CD4-positive, alpha-beta T cell treated with Interleukin-21 for 1 hour (primary cell): ENCODE measurements around the gene PNPLA2.
A peak's percentile ranks its signal among the peaks of the same experiment; 100 is the strongest.

Source experiments
- DNase-seq: peaks from one replicate; pipeline ENCODE4 v3.0.0-alpha.2; 2020

The PNPLA2 gene

DNA sequence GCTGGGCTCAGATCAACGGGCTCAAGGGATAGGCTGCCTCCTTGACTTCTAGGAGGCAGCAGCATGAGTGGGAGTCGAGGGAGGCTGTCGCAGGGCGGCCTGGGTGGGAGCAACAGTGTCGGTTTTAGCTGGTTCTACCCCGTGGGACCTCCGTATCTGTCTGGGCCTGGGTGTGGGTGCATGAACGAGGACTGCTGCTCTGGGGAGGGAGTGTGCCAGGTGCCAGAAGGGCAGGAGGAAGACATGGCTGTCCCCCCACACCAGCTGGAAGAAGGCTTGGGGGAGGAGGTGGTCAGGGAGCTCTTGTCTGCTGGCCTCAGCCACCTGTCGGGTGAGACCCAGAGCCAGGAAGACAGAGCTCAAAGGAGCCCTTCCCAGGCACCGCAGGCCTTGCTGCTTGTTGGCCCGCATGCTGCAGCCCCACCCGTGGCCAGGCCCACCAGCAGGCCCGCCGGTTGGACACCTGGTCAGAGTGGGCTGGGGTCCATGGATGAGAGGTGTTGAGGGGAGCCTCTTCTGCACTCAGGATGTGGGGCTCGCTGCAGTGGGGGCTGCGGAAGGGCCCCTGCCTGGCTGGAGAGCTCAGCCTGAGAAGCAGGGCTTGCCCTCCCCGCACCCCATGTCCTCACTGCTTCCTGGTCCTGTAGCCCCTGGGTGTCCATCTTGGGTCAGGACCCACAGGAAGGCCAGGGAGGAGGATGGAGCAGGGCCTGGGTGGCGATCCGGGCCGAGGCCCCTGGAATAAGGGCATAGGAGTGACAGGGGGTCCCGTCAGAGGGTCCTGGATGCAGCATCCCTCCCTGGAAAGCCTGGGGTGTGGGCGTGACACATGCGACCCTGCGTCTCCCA lies 32.3 kb upstream of the PNPLA2 start:
- no peak for DNase-seq

DNA sequence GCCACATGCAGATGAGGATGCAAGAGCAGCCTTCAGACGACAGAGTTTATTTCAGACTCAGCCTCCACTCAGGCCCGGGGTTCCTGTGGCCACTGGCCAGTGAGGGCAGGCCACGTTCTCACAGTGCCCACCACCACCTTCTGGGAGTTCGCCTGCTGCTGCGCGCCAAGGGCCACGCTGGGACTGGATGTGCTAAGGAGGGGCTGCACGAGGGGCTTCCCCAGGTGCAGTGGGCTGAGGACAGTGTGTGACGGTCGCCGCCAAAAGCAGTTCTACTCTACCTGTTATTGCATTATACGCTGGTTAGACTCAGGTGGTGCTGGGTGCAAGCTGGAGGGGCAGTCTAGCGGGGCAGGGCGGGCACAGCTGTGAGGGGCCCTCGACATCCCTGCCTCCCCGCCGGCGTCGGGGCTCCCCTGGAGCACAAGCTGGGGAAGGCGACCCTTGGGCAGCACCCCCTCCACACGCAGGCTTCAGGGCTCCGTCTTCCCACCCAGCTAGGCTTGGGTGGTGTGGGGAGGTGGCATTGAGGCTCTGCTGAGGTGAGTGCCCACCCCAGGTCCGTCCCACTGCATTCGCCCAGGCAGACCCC lies 31.5 kb upstream of the PNPLA2 start:
- no peak for DNase-seq

DNA sequence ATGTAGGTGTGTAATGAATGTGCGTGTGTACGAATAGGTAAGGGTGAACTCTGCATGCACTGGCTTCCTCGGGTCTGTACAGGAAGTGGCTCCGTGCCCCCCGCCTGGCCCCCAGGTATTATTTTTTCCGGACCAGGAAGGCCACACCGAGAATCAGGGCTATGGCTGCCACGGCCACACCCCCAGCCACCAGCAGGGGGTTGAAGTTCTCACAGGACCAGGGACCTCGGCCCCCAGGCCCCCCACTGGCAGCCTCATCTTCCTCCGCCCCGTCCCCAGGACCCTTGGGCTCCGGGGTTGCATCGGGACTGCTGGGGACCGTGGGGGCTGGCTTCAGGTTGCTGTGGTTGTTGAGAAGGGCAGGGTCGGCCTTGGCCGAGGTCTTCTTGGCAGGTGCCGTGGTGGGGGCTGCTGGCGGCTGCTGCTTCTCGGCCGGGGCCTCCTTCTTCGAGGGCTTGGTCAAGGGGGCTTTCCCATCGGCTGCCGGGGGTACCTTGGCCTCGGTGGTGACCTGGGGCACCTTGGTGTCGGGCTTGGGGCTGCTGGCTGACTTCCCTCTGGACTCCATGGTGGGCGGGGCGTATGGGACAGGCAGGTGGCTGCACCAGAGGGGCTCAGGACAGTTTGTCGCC lies 30.6 kb upstream of the PNPLA2 start:
- no peak for DNase-seq

DNA sequence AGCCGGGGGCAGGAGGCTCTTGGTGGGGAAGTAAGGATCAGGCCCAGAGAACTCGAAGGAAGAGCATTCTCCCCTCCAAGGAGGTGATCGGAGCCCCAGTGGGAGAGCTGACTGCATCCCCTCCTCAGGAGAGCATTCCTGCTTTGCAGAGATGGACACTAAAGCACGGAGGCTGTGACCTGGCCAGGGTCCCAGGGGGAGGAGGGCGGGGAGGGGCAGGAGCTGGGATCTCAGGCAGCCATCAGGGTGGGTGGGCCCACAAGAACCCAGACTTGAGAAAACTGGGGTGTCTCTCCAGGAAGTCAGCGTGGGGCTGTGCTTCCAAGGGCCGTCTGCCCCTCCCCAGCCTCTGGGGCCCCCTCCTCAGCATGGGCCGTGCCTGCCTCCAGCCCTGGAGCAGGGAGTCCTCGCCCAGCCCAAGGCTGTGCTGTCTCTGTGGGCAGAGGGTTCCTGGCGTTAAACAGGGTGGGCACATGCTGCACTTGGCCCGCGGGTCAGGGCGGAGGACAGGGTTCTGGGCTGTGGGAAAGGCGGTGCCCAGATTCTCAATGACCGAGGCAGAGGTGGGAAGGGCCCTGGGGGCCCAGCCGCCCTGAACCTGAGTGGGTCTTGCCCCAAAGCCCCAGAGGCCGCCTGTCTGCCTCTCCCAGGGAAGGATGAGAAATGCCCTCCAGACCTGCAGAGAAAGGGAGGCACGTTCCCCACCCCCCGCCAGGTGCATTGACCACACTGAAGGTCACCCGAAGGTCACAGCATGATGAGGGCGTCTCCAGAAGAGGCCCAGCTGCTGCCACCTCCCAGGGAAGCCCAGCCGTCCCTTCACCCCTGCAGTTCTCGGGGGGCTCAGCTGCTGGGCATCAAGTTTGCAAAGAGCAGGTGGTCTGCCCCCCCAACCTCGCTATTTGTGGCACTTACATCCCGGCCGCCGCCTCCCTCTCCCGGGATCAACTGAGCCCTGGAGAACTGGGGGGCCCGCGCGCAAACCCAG lies 29.5 kb upstream of the PNPLA2 start:
- no peak for DNase-seq

DNA sequence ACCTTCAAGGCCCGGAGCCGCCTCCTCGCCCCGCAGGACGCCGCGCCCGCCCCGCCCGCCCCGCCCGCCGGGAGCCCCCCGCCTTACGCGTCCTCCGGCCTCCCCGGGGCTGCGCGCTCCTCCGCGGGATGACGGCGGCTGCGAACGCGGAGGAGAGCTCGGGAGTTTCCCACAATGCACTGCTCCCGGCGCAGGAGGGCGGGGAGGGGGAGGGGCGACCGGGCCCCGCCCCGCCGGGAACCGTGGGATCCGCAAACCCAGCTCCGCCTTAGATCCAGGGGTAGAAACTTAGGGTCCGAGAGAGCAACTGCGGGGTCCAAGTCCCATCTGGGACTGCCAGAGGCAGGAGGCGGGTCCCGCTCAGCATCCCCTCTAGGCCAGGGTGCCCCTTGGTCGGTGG lies 28.8 kb upstream of the PNPLA2 start, which contains the start of gene CEND1:
Gene CEND1, minus strand, starts transcription at position 148 of the 400 bp plus-strand sequence. CDS start 1,514 bp downstream, outside the sequence.
- DNase-seq, result peak; percentile 50

DNA sequence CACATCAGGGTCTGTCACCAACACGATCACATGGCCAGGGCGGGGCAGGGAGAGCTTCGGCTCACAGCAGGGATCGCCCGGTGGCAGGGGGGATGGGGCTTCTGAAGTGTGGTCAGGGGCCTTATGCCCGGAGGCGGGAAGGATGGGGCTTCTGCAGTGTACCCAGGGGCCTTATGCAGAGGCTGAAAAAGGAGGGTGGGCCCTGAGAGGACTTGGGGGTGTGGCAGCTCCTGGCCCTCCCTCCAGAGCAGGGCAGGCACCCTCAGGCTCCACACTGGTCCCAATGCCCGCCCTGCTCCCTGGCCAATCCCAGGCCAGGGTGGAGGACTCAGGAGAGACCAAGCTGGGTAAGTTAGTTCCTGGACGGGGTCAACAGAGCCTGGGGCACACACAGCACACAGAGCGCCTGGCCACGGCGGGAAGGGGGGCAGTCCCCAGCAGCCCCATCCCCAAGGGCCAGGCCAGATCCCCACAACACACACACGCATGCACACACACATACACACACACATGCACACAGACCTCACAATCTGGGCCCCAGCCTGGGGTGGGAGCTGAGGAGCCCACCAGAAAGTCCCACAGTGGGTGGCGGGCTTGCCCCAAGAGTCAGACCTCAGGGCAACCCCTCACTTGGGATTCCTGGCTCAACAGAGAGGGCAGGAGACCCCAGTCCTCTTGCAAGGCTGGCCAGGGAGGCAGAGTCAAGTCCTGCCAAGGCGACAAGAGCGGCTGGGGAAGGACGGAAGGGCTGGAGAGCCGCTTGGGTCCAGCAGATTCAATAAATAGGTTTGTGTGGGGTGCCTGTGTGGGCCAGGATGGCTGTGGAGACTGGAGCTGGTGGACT lies 27.8 kb upstream of the PNPLA2 start:
- no peak for DNase-seq

DNA sequence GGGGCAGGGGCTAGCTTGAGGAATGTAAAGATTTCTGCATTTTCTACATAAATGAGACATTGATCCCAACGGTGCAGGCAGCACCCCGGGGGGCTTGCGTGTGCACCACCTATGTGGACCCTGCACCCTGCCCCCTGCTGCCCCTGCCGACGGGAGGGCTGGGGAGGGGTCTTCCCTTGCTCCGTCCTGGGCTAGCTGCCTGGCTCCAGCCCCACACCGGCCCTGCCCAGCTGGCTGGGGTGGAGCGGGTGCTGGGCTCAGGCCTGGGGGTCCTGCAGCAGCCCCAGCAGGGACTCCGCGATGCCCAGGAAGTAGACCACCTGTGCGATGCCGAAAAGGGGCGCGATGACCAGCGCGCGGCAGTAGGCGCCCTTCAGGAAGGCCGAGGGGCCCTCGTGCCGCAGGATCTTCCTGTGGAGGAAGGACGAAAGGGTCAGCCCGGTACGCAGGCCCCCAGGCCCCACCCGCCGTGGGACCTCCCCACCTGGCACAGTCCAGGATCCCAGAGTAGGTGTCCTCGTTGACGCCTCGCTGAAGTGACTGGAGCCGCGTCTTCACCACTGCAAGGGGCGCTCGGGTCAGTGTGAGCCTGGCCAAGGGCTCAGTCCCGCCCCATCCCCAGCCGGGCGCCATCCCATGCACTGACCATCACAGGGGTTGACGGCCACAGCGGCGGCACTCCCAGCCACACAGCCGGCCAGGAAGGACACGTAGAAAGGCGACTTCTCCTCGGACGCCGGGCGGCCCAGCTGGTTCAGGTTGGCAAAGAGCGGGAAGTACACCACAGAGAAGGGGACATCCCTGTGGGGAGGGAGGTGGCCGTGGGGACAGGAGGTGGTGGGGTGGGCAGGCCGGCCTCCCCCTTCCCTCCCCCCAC lies 26.8 kb upstream of the PNPLA2 start:
- no peak for DNase-seq

DNA sequence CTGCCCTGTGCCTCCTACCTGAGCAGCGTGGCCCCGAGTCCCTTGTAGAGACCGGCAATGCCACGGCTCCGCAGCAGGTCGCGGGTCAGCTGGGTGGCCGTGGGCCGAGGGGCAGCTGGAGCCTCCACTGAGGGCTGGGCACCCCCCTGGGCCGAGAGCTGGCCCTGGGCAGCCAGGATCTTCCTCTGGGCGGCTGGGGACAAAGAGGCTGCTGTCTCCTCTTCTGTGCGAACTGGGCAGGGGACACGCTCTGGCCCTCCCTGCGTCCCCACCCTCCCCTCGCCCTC lies 26.2 kb upstream of the PNPLA2 start:
- no peak for DNase-seq

DNA sequence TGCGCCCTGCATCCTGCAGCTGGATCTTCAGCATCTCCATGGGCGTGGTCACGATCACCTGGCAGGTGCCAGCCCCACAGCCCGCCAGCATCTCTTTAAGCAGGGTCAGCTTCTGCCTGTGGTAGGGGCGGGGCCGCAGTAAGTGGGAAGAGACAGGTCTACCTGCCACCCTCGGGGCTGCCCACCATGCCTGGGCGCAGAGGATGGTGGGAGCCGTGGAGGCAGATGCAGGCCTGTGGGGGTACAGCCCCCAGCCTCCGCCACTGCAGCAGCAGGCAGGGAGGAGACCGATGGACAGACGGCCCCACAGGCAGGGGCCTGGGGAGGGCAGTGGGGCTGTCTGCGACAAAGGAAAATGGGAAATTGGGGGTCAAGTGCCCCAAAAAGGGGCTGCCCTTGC lies 25.8 kb upstream of the PNPLA2 start:
- DNase-seq, result no peak

DNA sequence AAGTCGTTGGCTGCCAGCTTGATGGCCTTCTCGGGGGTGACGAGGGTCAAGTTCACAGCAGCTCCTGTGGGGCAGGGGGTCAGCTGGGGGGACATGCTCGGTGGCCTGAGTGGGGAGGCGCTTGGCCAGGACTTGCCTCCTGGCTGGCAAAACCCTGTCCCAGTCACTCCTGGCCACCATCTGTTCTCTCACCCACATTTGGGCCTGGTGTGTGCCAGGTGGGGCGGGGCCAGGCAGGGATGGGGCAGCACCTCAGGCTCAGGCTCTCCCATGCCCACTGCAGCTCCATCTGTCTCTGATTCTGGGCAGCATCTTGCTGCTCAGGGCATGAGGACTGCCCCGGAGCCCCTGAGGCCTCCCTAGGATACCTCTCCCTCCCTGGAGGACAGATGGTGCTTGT lies 25.2 kb upstream of the PNPLA2 start:
- DNase-seq, result no peak

DNA sequence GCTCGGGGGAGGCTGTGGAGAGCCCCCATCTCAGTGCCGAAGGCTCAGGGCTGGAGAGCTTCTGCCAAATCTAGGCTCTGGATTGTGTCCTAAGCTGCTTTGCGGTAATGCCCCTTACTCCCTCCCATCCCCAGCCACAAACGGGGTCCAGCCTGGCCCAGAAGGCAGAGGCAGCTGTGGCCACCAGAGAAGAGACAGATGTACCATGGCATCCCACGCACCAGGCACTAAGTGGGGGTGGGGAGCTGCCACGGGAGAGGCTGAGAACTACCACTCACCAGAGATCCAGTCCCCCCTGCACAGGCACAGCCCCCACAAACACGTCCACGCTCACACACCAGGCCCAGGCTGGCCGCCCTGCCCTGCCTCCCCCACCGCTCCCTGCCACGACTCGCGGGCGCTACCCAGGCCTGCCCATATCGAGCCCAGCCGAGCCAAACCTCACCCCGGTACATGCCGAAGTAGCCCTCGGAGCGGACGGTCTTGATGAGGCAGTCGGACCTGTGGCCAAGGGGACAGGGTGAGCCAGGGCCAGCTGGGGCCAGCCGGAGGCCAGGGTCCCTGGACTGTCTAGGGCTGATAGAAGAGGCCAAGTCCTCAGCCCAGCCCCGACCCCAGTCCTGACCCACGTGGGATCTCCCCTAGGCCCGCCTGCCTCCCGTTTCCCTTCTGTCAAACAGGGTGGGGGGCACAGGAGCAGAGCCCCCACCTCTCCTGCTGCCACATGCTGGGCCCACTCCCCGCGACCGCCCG lies 24.5 kb upstream of the PNPLA2 start:
- no peak for DNase-seq

DNA sequence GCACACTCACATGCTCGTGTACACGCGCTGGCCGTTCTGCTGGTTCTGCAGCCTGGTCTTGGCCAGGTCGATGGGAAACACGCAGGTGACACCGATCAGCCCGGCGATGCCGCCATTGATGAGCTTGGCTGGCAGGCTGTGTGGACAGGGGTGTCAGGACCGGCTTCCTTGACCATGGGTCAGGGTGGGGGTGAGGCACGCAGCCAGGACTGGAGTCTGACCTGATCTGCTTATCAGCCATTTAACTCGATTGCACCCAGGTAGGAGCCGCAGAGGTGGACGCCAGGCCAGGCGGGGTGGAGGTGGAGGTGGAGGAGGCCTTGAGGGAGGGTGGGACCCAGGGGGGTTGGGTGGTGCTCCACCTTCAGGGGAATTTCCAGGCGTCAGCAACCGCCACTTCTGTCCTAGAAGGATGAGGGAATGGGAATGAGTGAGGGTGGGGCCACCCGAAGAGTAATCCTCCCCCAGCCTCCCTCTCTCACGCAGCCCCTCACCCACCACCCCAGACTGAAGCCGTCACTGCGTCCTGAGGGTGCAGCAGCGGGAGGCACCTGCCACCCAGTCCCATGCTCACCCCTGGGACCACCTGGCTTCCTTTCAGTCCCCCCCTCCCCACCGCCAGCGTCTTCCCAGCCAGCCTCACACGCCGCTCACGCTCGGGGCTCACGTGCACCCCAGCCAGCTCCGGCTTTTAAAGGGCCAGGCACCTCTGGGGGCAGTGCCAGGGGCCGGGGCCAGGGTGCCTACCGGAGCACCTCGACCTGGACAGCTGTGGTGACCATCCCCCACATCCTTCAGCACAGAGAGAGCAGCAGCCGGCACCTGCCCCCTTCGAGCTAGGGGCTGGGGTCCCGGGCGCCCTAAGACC lies 23.7 kb upstream of the PNPLA2 start:
- no peak for DNase-seq

DNA sequence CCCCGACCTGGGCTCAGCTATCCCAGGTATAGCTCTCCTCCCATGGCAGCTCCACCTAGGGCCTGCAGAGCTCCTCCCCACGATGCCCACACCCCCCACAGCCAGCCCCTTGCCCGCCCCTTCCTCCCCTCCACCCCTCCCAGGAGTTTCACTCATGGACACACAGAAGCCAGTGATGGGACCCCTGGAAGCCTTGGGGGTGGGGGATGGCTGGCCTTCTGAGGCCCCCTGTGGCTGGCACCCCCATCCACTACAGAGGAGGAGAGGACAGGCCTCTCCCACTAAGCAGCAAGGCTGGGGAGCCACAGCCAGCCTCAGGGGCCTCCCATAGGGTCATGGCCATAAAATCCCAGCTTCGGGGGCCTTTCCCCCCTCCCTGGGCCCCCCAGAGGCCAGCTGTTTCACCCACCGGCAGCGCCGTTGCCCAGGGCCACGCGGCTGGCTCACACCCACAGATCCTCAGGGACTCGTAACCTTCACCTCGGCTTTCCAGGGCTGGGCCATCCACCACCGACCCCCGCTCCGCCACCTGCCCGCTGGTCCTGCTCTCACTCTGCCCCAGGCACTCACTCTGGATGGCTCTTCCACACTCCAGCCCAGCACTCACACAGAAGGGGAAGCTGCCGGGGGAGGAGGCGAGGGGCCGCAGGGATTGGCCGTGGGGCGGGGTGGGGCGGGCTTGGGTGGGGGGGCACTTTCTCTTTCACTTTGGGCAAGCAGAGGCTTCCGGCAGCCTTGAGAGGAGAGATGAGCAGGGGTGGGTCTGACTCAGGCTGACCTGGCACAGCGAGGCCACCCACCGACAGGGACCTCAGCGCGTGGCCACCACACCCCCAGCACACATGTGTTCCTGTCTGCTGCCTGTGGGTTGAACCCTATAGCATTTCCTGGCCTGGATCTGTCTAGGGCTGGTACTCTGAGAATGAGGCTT lies 22.8 kb upstream of the PNPLA2 start:
- peak; percentile 83 for DNase-seq

DNA sequence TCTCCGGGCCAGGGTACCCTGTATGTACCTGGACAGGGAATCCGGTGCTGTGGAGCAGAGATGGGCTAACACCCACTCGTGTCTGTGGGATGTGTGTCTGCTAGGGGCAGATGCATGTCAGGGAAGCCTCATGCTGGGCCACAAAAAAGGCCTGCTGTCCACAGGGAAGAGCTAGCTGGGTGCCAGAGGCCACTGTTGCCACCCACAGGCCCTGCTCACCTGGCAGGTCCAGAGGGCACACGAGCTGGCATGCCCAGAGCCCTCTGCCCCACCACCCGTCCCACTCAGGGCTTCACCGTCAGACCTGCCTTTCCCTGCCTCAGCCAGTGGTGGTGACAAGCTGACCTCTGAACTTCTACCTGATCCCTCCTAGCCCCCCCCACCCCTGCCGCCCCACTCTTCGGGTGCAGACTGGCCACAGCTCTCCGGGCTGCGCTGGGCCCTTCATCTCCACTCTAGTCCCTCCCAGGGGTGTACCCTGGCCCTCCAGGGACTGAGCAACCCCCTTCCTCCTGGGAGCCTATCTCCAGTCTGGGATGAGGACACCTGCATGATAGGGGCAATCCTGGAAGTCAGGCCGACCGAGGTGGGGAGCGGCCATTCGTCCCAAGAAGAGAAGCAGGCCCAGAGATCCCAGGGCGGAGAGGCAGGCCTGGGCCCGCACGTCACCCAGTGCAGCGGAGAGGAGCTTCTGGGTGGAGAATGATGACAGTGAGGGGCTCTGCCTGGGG lies 22.0 kb upstream of the PNPLA2 start:
- DNase-seq, result no peak

DNA sequence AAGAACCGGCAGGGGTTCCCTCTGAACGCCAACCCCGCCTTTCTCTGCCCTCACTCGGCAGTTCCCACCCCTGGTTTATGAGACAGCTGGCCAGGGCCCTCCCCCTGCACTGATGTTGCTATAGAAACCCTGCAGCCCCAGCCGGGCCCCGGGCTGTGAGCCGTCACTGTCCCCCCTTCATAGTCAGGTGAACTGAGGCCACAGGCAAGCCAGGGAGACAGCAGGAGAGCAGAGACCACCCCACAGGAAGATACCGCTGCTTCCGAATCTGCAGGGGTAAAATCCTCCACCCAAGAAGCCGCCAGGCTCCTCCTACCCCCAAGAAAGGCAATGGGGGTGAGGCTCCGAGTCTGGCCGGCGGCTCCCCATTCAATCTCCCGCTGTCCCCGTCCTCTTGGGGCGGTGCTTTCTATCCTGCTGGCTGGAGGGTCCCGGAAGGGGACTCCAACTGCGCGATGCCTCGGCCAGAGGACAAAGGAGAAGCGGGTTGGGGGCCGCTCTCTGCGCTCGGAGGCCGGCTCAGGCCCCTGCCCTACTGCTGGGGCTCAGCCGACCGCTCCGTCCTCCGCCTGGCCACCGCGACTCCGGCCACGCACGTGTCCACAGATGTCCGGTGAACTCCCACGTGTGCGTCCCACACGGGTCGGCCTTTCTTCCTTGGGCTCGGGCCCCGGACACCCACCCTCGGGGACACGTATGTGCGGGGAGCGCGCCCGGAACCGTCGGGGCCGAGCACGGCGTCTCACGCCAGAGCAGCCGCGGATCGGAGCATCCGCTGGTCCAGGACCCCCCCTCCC lies 21.2 kb upstream of the PNPLA2 start:
- DNase-seq, result peak; percentile 89

DNA sequence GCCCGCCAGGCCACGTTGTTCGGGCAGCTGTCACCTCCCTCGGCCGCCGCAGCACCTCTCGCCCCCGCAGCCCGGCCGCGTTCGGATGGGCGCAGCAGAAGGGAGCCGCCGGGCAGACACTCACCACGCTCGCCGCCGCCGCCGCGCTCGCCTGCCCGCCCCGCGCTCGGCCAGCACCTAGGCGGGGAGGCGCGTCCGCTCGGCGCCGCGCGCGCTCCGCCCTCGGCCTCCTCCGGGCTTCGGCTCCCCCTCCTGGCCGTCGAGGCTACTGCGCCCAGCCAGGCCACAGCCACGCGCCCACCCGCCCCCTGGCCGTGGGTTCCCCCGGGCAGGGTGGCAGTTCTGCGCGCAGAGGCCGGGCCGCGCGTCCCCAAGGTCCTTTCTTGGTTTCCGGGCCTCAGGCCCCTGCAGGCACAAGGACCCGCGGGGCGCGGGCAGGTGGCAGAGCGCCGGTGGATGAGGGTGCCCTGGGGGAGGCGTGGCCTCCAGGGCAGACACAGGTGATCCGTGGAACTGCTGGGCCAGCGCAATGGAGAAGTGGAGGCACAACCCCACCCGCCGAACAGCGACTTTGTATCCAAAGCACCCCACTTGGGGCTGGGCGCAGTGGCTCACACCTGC lies 20.5 kb upstream of the PNPLA2 start, which contains the start of gene SLC25A22:
Gene SLC25A22, minus strand, starts transcription at position 189 of the 621 bp plus-strand sequence. CDS start 3,275 bp downstream, outside the sequence.
- DNase-seq, result peak; percentile 85
